Ascending aorta (tissue), 2 donors: ENCODE data around the gene MRPL50. TPM values are rescaled to one million over a fixed set of nuclear protein-coding genes. Genes with fewer than 3 reads are reported as not detected.

Experiments
- DNase-seq, 2 donors: peaks; one replicate each; pipeline ENCODE4 v3.0.0-alpha.2; 2019; ENCODE audit warnings: low spot score in 2 of 2
- H3K27ac ChIP-seq, 2 donors: fragments of 200-600 bp; sonication (generic); one replicate each; pipeline ENCODE4 v1.5.1; 2016 to 2017; ENCODE audit warnings: mild to moderate bottlenecking in 1 of 2
- H3K27me3 ChIP-seq: fragments of 200-600 bp; sonication (generic); one replicate; pipeline ENCODE4 v1.5.1; 2017
- H3K36me3 ChIP-seq, 2 donors: fragments of 200-600 bp; sonication (generic); one replicate each; pipeline ENCODE4 v1.5.1; 2016
- H3K4me1 ChIP-seq, 2 donors: fragments of 200-600 bp; sonication (generic); one replicate each; pipeline ENCODE4 v1.5.1; 2016 to 2017; ENCODE audit warnings: mild to moderate bottlenecking in 1 of 2
- H3K4me3 ChIP-seq, 2 donors: fragments of 200-600 bp; sonication (generic); one replicate each; pipeline ENCODE4 v1.5.1; 2016 to 2017; ENCODE audit warnings: mild to moderate bottlenecking in 1 of 2
- H3K9me3 ChIP-seq, 2 donors: fragments of 200-600 bp; sonication (generic); one replicate each; pipeline ENCODE4 v1.5.1; 2016
- CTCF ChIP-seq, 3 experiments: fragments of 200-600 bp in 2 of 3; fragments of 450-650 bp in 1 of 3; sonication (generic) in 2 of 3; IDR thresholded peaks; one replicate each; pipeline ENCODE4 v1.5.1; 2016 to 2019; ENCODE audit warnings: antibody characterized with exemption in 3 of 3, mild to moderate bottlenecking in 1 of 3, moderate library complexity in 1 of 3
- intact Hi-C: fragments of 100-400 bp; cut with DNase I; formaldehyde crosslinking; loops from one replicate; pipeline ENCODE4 v1.15.1; 2023
- total RNA-seq: library from RNA; depleted of rRNA; stranded (reverse); fragments of >200 nt; gene quantifications from one replicate; pipeline ENCODE4 v1.1.0, GENCODE V29; 2016

Gene MRPL50
- total RNA-seq, 1 donor from 2014 or later: 2.6 TPM

- Histone ChIP-seq H3K4me1 (no peaks in the 10 kb centered on the region), H3K36me3 (peaks cover 7 to 24% of the 10 kb centered on the region in 2 donors), H3K4me3 (no peak overlapping the region), H3K27ac (no peak overlapping the region), H3K9me3 (peaks cover 19 to 74% of the 10 kb centered on the region in 2 donors), H3K27me3 (no peaks in the 10 kb centered on the region)
- intact Hi-C loops: no loop called here
- no peak for TF ChIP-seq CTCF (IDR thresholded peaks at IDR 0.05)
- DNase-seq: no peak
Measured at GRCh38 chr9:101417389-101417788, 19.0 kb upstream of the MRPL50 start.

- no peak for DNase-seq
Measured at GRCh38 chr9:101415578-101415977, 17.2 kb upstream of the MRPL50 start.

GRCh38 chr9:101414839-101415238, 16.4 kb upstream of the MRPL50 start:
- no peaks in the 10 kb centered on the region for H3K27me3 ChIP-seq
- DNase-seq: no peak
- H3K36me3 ChIP-seq: peaks cover 4 to 24% of the 10 kb centered on the region in 2 donors
- H3K27ac ChIP-seq: no peak overlapping the region
- no peak overlapping the region for H3K4me3 ChIP-seq
- H3K4me1 ChIP-seq: no peaks in the 10 kb centered on the region
- no peak for TF ChIP-seq CTCF (IDR thresholded peaks at IDR 0.05)
- intact Hi-C loops: no loop called here
- peaks cover 45 to 93% of the 10 kb centered on the region in 2 donors for H3K9me3 ChIP-seq

More at GRCh38 chr9:101415578-101415977, 17.2 kb upstream of the MRPL50 start:
- no peak for TF ChIP-seq CTCF (IDR thresholded peaks at IDR 0.05)
- Histone ChIP-seq H3K4me1 (no peaks in the 10 kb centered on the region), H3K4me3 (no peak overlapping the region), H3K9me3 (peaks cover 37 to 88% of the 10 kb centered on the region in 2 donors), H3K27ac (no peak overlapping the region), H3K27me3 (no peaks in the 10 kb centered on the region), H3K36me3 (peaks cover 4 to 21% of the 10 kb centered on the region in 2 donors)
- intact Hi-C loops: no loop called here

GRCh38 chr9:101409079-101409477, 10.7 kb upstream of the MRPL50 start:
- no peak for TF ChIP-seq CTCF (IDR thresholded peaks at IDR 0.05)
- no peaks in the 10 kb centered on the region for H3K4me1 ChIP-seq
- intact Hi-C loops: no loop called here
- H3K4me3 ChIP-seq: no peak overlapping the region
- H3K36me3 ChIP-seq: peaks cover 60 to 61% of the 10 kb centered on the region in 2 donors
- H3K27ac ChIP-seq: no peak overlapping the region
- H3K9me3 ChIP-seq: peaks cover 89 to 98% of the 10 kb centered on the region in 2 donors
- H3K27me3 ChIP-seq: no peaks in the 10 kb centered on the region
- no peak for DNase-seq

- peaks cover 64 to 65% of the 10 kb centered on the region in 2 donors for H3K36me3 ChIP-seq
- no peaks in the 10 kb centered on the region for H3K4me1 ChIP-seq
- TF ChIP-seq CTCF (IDR thresholded peaks at IDR 0.05): no peak
- no peak overlapping the region for H3K27ac ChIP-seq
- no peak for DNase-seq
- intact Hi-C loops: no loop called here
- peaks cover 91 to 98% of the 10 kb centered on the region in 2 donors for H3K9me3 ChIP-seq
- H3K4me3 ChIP-seq: no peak overlapping the region
- H3K27me3 ChIP-seq: no peaks in the 10 kb centered on the region
Measured at GRCh38 chr9:101408374-101409078, 10.1 kb upstream of the MRPL50 start.
